Breast epithelium (tissue), 3 donors: Measurements from ENCODE around the gene EIF2B1.

Experiments
- POLR2A ChIP-seq: fragments of 450-650 bp; IDR thresholded peaks from one replicate; pipeline ENCODE4 v1.6.1; 2016; ENCODE audit warnings: antibody characterized with exemption, mild to moderate bottlenecking, moderate library complexity
- TF ChIP-seq, protein P1 (sequence below), 3 donors: fragments of 450-650 bp; IDR thresholded peaks; one replicate each; pipeline ENCODE4 v1.5.1; 2016 to 2017; ENCODE audit warnings: antibody characterized with exemption in 3 of 3, mild to moderate bottlenecking in 3 of 3, moderate library complexity in 3 of 3

DNA sequence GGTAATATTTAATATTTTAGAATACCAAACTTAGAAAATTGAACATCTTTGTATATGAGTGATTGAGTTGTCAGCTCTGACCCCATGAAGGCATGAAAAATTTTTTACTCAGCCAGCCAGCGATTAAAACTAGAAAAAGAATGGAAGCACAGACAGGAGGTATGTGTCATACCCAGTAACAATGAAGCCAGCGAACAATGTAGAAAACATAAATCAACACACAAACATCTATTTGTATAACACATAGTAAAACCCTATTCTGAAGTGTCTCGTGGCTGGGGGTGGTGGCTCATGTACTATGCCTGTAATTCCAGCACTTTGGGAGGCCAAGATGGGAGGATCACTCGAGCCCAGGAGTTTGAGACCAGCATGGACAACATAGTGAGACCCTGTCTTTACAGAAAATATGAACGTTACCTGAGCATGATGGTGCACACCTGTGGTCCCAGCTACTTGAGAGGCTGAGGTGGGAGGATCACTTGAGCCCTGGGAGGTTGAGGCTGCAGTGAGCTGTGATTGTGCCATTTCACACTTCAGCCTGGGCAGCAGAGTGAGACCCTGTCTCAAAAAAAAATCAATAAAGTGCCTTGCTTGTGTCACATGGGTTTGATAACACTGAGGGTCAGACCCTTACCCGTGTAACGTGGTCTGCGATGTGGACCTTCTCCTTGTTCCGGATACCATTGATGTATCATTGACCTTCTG lies 43.3 kb upstream of the EIF2B1 start:
- TF ChIP-seq, protein P1, sequence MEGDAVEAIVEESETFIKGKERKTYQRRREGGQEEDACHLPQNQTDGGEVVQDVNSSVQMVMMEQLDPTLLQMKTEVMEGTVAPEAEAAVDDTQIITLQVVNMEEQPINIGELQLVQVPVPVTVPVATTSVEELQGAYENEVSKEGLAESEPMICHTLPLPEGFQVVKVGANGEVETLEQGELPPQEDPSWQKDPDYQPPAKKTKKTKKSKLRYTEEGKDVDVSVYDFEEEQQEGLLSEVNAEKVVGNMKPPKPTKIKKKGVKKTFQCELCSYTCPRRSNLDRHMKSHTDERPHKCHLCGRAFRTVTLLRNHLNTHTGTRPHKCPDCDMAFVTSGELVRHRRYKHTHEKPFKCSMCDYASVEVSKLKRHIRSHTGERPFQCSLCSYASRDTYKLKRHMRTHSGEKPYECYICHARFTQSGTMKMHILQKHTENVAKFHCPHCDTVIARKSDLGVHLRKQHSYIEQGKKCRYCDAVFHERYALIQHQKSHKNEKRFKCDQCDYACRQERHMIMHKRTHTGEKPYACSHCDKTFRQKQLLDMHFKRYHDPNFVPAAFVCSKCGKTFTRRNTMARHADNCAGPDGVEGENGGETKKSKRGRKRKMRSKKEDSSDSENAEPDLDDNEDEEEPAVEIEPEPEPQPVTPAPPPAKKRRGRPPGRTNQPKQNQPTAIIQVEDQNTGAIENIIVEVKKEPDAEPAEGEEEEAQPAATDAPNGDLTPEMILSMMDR (IDR thresholded peaks at IDR 0.05), result no peak
- no peak for TF ChIP-seq POLR2A
